Stimulated activated CD4-positive, alpha-beta T cell treated with anti-CD3 and anti-CD28 coated beads, Interleukin-2, amount 100 ng/mL, for 48 hours (primary cell): ENCODE results near the gene CACNA1H.
"Not testable (repeated sequence)": the region's sequence is repeated elsewhere in the genome, so short reads cannot be mapped to it uniquely, and the experiment has no call there.

Experiments
- DNase-seq, 2 donors: peaks; one replicate each; pipeline ENCODE4 v3.0.0-alpha.2; 2020

CACNA1H gene

GRCh38 chr16:1230471-1231212 is 77.7 kb downstream of the CACNA1H start:
- not testable (repeated sequence) for DNase-seq

- not testable (repeated sequence) for DNase-seq
Observed at GRCh38 chr16:1231301-1231700, 78.4 kb downstream of the CACNA1H start.

GRCh38 chr16:1232049-1232748 is 79.3 kb downstream of the CACNA1H start:
- DNase-seq = not testable (repeated sequence)

GRCh38 chr16:1236659-1237058 is 83.8 kb downstream of the CACNA1H start:
- DNase-seq = not testable (repeated sequence)

- DNase-seq = no peak
Observed at GRCh38 chr16:1237990-1238389, 85.1 kb downstream of the CACNA1H start.

- DNase-seq = not testable (repeated sequence)
Observed at GRCh38 chr16:1238909-1239308, 86.0 kb downstream of the CACNA1H start.

- DNase-seq = not testable (repeated sequence)
Observed at GRCh38 chr16:1239575-1239974, 86.7 kb downstream of the CACNA1H start.

- DNase-seq = not testable (repeated sequence)
Observed at GRCh38 chr16:1240436-1240835, 87.5 kb downstream of the CACNA1H start, which contains the start of gene TPSAB1. Gene TPSAB1 (plus strand): TSS chr16:1240705. CDS start chr16:1240939, 234 bp downstream.

- not testable (repeated sequence) for DNase-seq
Observed at GRCh38 chr16:1241081-1241480, 88.2 kb downstream of the CACNA1H start.

- not testable (repeated sequence) for DNase-seq
Observed at GRCh38 chr16:1243363-1243762, 90.5 kb downstream of the CACNA1H start.

GRCh38 chr16:1243907-1244850 is 91.3 kb downstream of the CACNA1H start:
- not testable (repeated sequence) for DNase-seq

GRCh38 chr16:1244881-1245280 is 92.0 kb downstream of the CACNA1H start:
- no peak for DNase-seq

- DNase-seq = no peak
Observed at GRCh38 chr16:1245452-1246020, 92.6 kb downstream of the CACNA1H start.

GRCh38 chr16:1247903-1248537 is 95.1 kb downstream of the CACNA1H start:
- not testable (repeated sequence) for DNase-seq

- DNase-seq = not testable (repeated sequence)
Observed at GRCh38 chr16:1249031-1249755, 96.3 kb downstream of the CACNA1H start.

GRCh38 chr16:1253701-1254364 is 100.9 kb downstream of the CACNA1H start:
- not testable (repeated sequence) for DNase-seq

- not testable (repeated sequence) for DNase-seq
Observed at GRCh38 chr16:1254821-1255220, 101.9 kb downstream of the CACNA1H start.

- not testable (repeated sequence) for DNase-seq
Observed at GRCh38 chr16:1255276-1256122, 102.6 kb downstream of the CACNA1H start, which contains the start of gene TPSD1. Gene TPSD1 (plus strand): TSS chr16:1256069. CDS start chr16:1256281, 212 bp downstream.

GRCh38 chr16:1256296-1256873 is 103.5 kb downstream of the CACNA1H start:
- not testable (repeated sequence) for DNase-seq
